Neural cell (in vitro differentiated cells): ENCODE data around the gene PPCDC. TPM values are rescaled to one million over a fixed set of nuclear protein-coding genes. Genes with fewer than 3 reads are reported as not detected.

Source experiments
- H2AFZ ChIP-seq: fragments of 200-600, 300-800 bp; sonication (generic), shearing (Covaris generic); 2 replicates; pipeline ENCODE4 v1.6.0; 2014; ENCODE audit warnings: low read depth, mild to moderate bottlenecking, antibody characterized with exemption, low read length, moderate library complexity
- H3F3A ChIP-seq: fragments of 200-600 bp; shearing (Covaris generic); 2 replicates; pipeline ENCODE4 v1.6.1; 2016; ENCODE audit warnings: mild to moderate bottlenecking, moderate library complexity, mixed read lengths, antibody characterized with exemption, low read length; ENCODE audit not compliant: insufficient read depth, poor library complexity, severe bottlenecking
- H3K27ac ChIP-seq: fragments of 200-600, 300-800 bp; sonication (generic), shearing (Covaris generic); 2 replicates; pipeline ENCODE4 v1.5.1; 2014; ENCODE audit warnings: mild to moderate bottlenecking, low read length, moderate library complexity
- H3K27me3 ChIP-seq: fragments of 300-800, 200-600 bp; sonication (generic), shearing (Covaris generic); 2 replicates; pipeline ENCODE4 v1.6.0; 2014; ENCODE audit warnings: mild to moderate bottlenecking, low read depth, low read length, moderate library complexity; ENCODE audit not compliant: insufficient read depth
- H3K36me3 ChIP-seq: fragments of 300-800, 200-600 bp; sonication (generic), shearing (Covaris generic); 2 replicates; pipeline ENCODE4 v1.5.1; 2014; ENCODE audit warnings: mild to moderate bottlenecking, antibody characterized with exemption, low read length, moderate library complexity; ENCODE audit not compliant: insufficient read depth
- H3K4me2 ChIP-seq: fragments of 300-800, 200-600 bp; sonication (generic), shearing (Covaris generic); 2 replicates; pipeline ENCODE4 v1.6.0; 2014; ENCODE audit warnings: mild to moderate bottlenecking, low read length
- H3K4me3 ChIP-seq: fragments of 300-800, 200-600 bp; sonication (generic), shearing (Covaris generic); 2 replicates; pipeline ENCODE4 v1.5.1; 2014; ENCODE audit warnings: mild to moderate bottlenecking, low read length, moderate library complexity
- H3K79me2 ChIP-seq: fragments of 200-600 bp; shearing (Covaris generic); replicated peaks from 2 replicates; pipeline ENCODE4 v1.6.0; 2014; ENCODE audit warnings: mild to moderate bottlenecking, low read length, moderate library complexity; ENCODE audit not compliant: insufficient read depth
- H3K9ac ChIP-seq: fragments of 300-800, 200-600 bp; sonication (generic), shearing (Covaris generic); 2 replicates; pipeline ENCODE4 v1.6.1; 2016; ENCODE audit warnings: mild to moderate bottlenecking, low read length, mixed read lengths
- H3K9me2 ChIP-seq: fragments of 200-600 bp; shearing (Covaris generic); 2 replicates; pipeline ENCODE4 v1.6.1; 2016; ENCODE audit warnings: mild to moderate bottlenecking, low read length, mixed read lengths; ENCODE audit not compliant: insufficient read depth
- H3K9me3 ChIP-seq: fragments of 200-600, 300-800 bp; sonication (generic), shearing (Covaris generic); 2 replicates; pipeline ENCODE4 v1.6.1; 2016; ENCODE audit warnings: mild to moderate bottlenecking, mixed run types, low read length, moderate library complexity, mixed read lengths
- H4K20me1 ChIP-seq: fragments of 200-600 bp; shearing (Covaris generic); 2 replicates; pipeline ENCODE4 v1.6.1; 2016; ENCODE audit warnings: mild to moderate bottlenecking, mixed run types; ENCODE audit not compliant: insufficient read depth
- EP300 ChIP-seq: fragments of 450-650 bp; conservative IDR thresholded peaks from 2 replicates; pipeline ENCODE4 v1.6.1; 2014; ENCODE audit warnings: antibody characterized with exemption, mild to moderate bottlenecking, moderate library complexity; ENCODE audit not compliant: poor library complexity, severe bottlenecking
- EZH2 ChIP-seq: fragments of 200-600, 300-800 bp; shearing (Covaris generic), sonication (generic); IDR thresholded peaks from 2 replicates; pipeline ENCODE4 v1.6.1; 2014; ENCODE audit warnings: antibody characterized with exemption, low read length, borderline replicate concordance, mild to moderate bottlenecking; ENCODE audit not compliant: insufficient read depth, poor library complexity, severe bottlenecking
- MXI1 ChIP-seq: fragments of 450-650 bp; conservative IDR thresholded peaks from 2 replicates; pipeline ENCODE4 v1.6.1; 2014; ENCODE audit warnings: antibody characterized with exemption, mild to moderate bottlenecking; ENCODE audit not compliant: poor library complexity, severe bottlenecking
- POLR2AphosphoS5 ChIP-seq: IDR thresholded peaks from 2 replicates; pipeline ENCODE4 v1.6.1; 2012
- RAD21 ChIP-seq: fragments of 450-650 bp; conservative IDR thresholded peaks from 2 replicates; pipeline ENCODE4 v1.6.1; 2014; ENCODE audit warnings: antibody characterized with exemption, mild to moderate bottlenecking, moderate library complexity
- SMC3 ChIP-seq: fragments of 450-650 bp; conservative IDR thresholded peaks from 2 replicates; pipeline ENCODE4 v1.6.1; 2014; ENCODE audit warnings: antibody characterized with exemption, mild to moderate bottlenecking, moderate library complexity; ENCODE audit not compliant: poor library complexity
- TAF1 ChIP-seq: IDR thresholded peaks from 2 replicates; pipeline ENCODE4 v1.6.1; 2012; ENCODE audit warnings: low read depth
- polyA plus RNA-seq: library from polyadenylated mRNA; depleted of rRNA; stranded (reverse); fragments of >200 nt; gene quantifications from 2 replicates; pipeline ENCODE4 v1.2.3, GENCODE V29; 2014
- TF ChIP-seq, protein P1 (sequence below): IDR thresholded peaks from 2 replicates; pipeline ENCODE4 v1.6.1; 2012; ENCODE audit warnings: borderline replicate concordance
- TF ChIP-seq, protein P2 (sequence below): fragments of 450-650 bp; IDR thresholded peaks from 2 replicates; pipeline ENCODE4 v1.5.1; 2014; ENCODE audit warnings: antibody characterized with exemption, mild to moderate bottlenecking, moderate library complexity; ENCODE audit not compliant: poor library complexity, severe bottlenecking

Gene PPCDC
- polyA plus RNA-seq, 1 donor from 2014 or later: 13.6 TPM

DNA sequence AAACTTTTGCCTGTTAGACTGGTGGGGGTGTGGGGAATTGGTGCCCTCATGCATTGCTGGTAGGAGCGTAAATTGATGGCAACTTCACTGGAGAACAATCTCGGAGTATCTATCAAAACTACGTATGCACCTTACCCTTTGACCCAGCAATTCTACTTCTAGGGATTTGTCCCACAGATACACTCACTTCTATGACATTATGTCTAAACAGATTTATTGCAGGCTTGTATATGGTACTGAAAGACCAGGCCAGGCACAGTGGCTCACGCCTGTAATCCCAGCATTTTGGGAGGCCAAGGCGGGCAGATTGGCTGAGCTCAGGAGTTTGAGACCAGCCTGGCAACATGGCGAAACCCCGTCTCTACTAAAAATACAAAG is 30.3 kb downstream of the PPCDC start:
- Histone ChIP-seq H3K9me3 (no peaks in the 10 kb centered on the region), H3F3A (no peaks in the 10 kb centered on the region), H4K20me1 (no peaks in the 10 kb centered on the region), H3K79me2 (no peaks in the 10 kb centered on the region), H2AFZ (no peak overlapping the region), H3K4me2 (no peak overlapping the region), H3K4me3 (no peak overlapping the region), H3K36me3 (no peaks in the 10 kb centered on the region), H3K9ac (no peak overlapping the region), H3K27ac (no peak overlapping the region), H3K9me2 (no peaks in the 10 kb centered on the region), H3K27me3 (no peaks in the 10 kb centered on the region)
- TF ChIP-seq MXI1 (no peak), SMC3 (no peak), TAF1 (no peak), POLR2AphosphoS5 (no peak), RAD21 (no peak), EZH2 (no peak), EP300 (no peak)
- TF ChIP-seq, protein P1, sequence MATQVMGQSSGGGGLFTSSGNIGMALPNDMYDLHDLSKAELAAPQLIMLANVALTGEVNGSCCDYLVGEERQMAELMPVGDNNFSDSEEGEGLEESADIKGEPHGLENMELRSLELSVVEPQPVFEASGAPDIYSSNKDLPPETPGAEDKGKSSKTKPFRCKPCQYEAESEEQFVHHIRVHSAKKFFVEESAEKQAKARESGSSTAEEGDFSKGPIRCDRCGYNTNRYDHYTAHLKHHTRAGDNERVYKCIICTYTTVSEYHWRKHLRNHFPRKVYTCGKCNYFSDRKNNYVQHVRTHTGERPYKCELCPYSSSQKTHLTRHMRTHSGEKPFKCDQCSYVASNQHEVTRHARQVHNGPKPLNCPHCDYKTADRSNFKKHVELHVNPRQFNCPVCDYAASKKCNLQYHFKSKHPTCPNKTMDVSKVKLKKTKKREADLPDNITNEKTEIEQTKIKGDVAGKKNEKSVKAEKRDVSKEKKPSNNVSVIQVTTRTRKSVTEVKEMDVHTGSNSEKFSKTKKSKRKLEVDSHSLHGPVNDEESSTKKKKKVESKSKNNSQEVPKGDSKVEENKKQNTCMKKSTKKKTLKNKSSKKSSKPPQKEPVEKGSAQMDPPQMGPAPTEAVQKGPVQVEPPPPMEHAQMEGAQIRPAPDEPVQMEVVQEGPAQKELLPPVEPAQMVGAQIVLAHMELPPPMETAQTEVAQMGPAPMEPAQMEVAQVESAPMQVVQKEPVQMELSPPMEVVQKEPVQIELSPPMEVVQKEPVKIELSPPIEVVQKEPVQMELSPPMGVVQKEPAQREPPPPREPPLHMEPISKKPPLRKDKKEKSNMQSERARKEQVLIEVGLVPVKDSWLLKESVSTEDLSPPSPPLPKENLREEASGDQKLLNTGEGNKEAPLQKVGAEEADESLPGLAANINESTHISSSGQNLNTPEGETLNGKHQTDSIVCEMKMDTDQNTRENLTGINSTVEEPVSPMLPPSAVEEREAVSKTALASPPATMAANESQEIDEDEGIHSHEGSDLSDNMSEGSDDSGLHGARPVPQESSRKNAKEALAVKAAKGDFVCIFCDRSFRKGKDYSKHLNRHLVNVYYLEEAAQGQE: no peak
- TF ChIP-seq, protein P2, sequence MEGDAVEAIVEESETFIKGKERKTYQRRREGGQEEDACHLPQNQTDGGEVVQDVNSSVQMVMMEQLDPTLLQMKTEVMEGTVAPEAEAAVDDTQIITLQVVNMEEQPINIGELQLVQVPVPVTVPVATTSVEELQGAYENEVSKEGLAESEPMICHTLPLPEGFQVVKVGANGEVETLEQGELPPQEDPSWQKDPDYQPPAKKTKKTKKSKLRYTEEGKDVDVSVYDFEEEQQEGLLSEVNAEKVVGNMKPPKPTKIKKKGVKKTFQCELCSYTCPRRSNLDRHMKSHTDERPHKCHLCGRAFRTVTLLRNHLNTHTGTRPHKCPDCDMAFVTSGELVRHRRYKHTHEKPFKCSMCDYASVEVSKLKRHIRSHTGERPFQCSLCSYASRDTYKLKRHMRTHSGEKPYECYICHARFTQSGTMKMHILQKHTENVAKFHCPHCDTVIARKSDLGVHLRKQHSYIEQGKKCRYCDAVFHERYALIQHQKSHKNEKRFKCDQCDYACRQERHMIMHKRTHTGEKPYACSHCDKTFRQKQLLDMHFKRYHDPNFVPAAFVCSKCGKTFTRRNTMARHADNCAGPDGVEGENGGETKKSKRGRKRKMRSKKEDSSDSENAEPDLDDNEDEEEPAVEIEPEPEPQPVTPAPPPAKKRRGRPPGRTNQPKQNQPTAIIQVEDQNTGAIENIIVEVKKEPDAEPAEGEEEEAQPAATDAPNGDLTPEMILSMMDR: no peak

- Histone ChIP-seq H2AFZ (no peak overlapping the region), H3F3A (no peaks in the 10 kb centered on the region), H3K27ac (no peak overlapping the region), H3K4me3 (no peak overlapping the region), H3K9me3 (no peaks in the 10 kb centered on the region), H3K9ac (no peak overlapping the region), H3K79me2 (no peaks in the 10 kb centered on the region), H3K4me2 (no peak overlapping the region), H3K9me2 (no peaks in the 10 kb centered on the region), H4K20me1 (no peaks in the 10 kb centered on the region), H3K27me3 (no peaks in the 10 kb centered on the region), H3K36me3 (no peaks in the 10 kb centered on the region)
- TF ChIP-seq, protein P1: no peak
- TF ChIP-seq, protein P2: no peak
- no peak for TF ChIP-seq EP300
Measured at GRCh38 chr15:75054172-75054897, 30.9 kb downstream of the PPCDC start.
